Prostate gland (tissue), 2 donors: Measurements from ENCODE around the gene MAP4K5.

Source experiments
- CTCF ChIP-seq, 4 experiments: fragments of 200-600 bp in 2 of 4; fragments of 450-650 bp in 2 of 4; sonication (generic) in 2 of 4; IDR thresholded peaks; 1 replicate in 3 of 4; 2 replicates in 1 of 4; pipeline ENCODE4 v1.5.1; 2016 to 2019; ENCODE audit warnings: antibody characterized with exemption in 4 of 4, mild to moderate bottlenecking in 2 of 4, moderate library complexity in 2 of 4
- POLR2A ChIP-seq: fragments of 450-650 bp; IDR thresholded peaks from one replicate; pipeline ENCODE4 v1.6.1; 2016; ENCODE audit warnings: antibody characterized with exemption, mild to moderate bottlenecking
- POLR2AphosphoS5 ChIP-seq: sonication (generic); formaldehyde crosslinking; IDR thresholded peaks from one replicate; pipeline ENCODE4 v1.6.1; 2017; ENCODE audit warnings: antibody characterized with exemption

DNA sequence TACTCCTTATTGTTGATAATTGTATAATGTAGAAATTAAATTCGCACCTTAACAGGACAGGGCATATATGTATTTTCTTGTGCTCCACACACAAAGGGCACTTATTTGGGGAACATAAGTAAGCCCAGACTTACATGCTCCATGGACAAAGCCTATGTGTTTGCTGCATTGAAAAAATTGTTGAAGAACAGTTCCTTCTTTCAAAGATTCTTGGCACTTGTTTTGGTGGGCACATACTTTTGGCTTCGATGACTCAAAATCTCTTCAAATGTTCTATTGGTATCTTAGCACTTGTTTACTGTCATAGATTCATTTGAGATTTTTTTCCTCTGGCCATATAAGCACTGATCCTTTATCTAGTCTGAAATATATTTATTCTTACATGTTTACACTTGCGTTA is 1.4 kb upstream of the MAP4K5 start:
- TF ChIP-seq POLR2A (no peak), CTCF (IDR thresholded peaks at IDR 0.05) (no peak), POLR2AphosphoS5 (no peak)
